GM12875 (cell line): ENCODE results near the gene ANXA6.

ENCODE experiments used
- H3K4me3 ChIP-seq: one replicate; pipeline ENCODE4 v1.5.1; 2011; ENCODE audit warnings: low read depth, low read length, control low read depth
- CTCF ChIP-seq: IDR thresholded peaks from 2 replicates; pipeline ENCODE4 v1.5.1; 2011; ENCODE audit warnings: low read depth, mild to moderate bottlenecking, control low read depth, inconsistent platforms, low read length, moderate library complexity, borderline replicate concordance; ENCODE audit not compliant: insufficient read depth

ANXA6 gene

GRCh38 chr5:151186052-151186451 is 28.5 kb upstream of the ANXA6 start:
- TF ChIP-seq CTCF, result no peak
- no peak overlapping the region for H3K4me3 ChIP-seq

- no peak overlapping the region for H3K4me3 ChIP-seq
- no peak for TF ChIP-seq CTCF
Measured at GRCh38 chr5:151184316-151185042, 26.9 kb upstream of the ANXA6 start.

- no peak for TF ChIP-seq CTCF
Measured at GRCh38 chr5:151183456-151184245, 26.1 kb upstream of the ANXA6 start.

GRCh38 chr5:151182976-151183375 is 25.4 kb upstream of the ANXA6 start:
- no peak overlapping the region for H3K4me3 ChIP-seq
- no peak for TF ChIP-seq CTCF

More at GRCh38 chr5:151183456-151184245, 26.1 kb upstream of the ANXA6 start:
- no peak overlapping the region for H3K4me3 ChIP-seq

- TF ChIP-seq CTCF, result no peak
Measured at GRCh38 chr5:151182524-151182900, 24.9 kb upstream of the ANXA6 start.

GRCh38 chr5:151181818-151182523 is 24.4 kb upstream of the ANXA6 start:
- TF ChIP-seq CTCF, result no peak

More at GRCh38 chr5:151182524-151182900, 24.9 kb upstream of the ANXA6 start:
- H3K4me3 ChIP-seq, result no peak overlapping the region

More at GRCh38 chr5:151181818-151182523, 24.4 kb upstream of the ANXA6 start:
- H3K4me3 ChIP-seq, result no peak overlapping the region
